Tibial nerve (tissue), 3 donors: ENCODE results near the gene KCNK2.

Experiments used
- CTCF ChIP-seq, 5 experiments: fragments of 200-600 bp in 3 of 5; fragments of 450-650 bp in 2 of 5; sonication (generic) in 3 of 5; IDR thresholded peaks; one replicate each; pipeline ENCODE4 v1.5.1; 2016 to 2019; ENCODE audit warnings: antibody characterized with exemption in 5 of 5, mild to moderate bottlenecking in 3 of 5, moderate library complexity in 2 of 5
- POLR2A ChIP-seq, 2 donors: fragments of 450-650 bp; IDR thresholded peaks; one replicate each; pipeline ENCODE4 v1.6.1; 2017; ENCODE audit warnings: antibody characterized with exemption in 2 of 2, mild to moderate bottlenecking in 2 of 2, moderate library complexity in 2 of 2

- TF ChIP-seq CTCF (IDR thresholded peaks at IDR 0.05) = no peak
- no peak for TF ChIP-seq POLR2A (IDR thresholded peaks at IDR 0.05)
These were observed 58.9 kb downstream of the KCNK2 start for GRCh38 chr1:215141460-215141859.
